GM10266 (cell line): ENCODE results near the gene ANKH.
"Not testable (repeated sequence)": the region's sequence is repeated elsewhere in the genome, so short reads cannot be mapped to it uniquely, and the experiment has no call there.

Experiments used
- DNase-seq: peaks from one replicate; pipeline ENCODE4 v3.0.0; 2012; ENCODE audit errors: extremely low spot score
- CTCF ChIP-seq: IDR thresholded peaks from 2 replicates; pipeline ENCODE4 v1.5.1; 2012; ENCODE audit warnings: mild to moderate bottlenecking, low read depth; ENCODE audit not compliant: control insufficient read depth, insufficient read depth; ENCODE audit errors: missing control alignments

The ANKH gene

DNA sequence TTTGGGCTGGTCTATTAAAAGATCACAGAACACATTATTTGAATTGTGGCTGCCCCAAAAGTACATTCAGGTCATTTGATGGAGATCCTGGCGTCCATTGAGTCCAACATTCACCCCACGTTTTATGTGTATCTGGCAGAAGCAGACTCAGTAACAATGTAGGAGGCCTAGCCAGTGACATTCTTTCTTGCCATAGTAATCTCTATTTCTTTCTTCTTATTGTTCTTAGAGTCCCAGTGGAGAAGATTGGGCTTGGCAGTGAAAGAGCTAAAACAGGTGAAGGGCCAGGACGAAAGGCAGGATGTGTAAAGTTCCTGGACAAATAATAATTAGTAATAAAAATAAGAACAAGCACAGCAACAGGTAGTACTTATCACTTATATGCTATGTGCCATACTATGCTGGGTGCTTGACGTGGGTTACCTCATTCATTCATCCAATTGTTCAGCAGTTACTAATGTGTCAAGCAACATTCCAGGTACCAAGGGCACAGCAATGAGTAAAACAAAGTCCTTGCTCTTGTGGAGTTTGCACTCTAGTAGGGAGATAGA is 12.6 kb upstream of the ANKH start:
- no peak for TF ChIP-seq CTCF
- DNase-seq: no peak

DNA sequence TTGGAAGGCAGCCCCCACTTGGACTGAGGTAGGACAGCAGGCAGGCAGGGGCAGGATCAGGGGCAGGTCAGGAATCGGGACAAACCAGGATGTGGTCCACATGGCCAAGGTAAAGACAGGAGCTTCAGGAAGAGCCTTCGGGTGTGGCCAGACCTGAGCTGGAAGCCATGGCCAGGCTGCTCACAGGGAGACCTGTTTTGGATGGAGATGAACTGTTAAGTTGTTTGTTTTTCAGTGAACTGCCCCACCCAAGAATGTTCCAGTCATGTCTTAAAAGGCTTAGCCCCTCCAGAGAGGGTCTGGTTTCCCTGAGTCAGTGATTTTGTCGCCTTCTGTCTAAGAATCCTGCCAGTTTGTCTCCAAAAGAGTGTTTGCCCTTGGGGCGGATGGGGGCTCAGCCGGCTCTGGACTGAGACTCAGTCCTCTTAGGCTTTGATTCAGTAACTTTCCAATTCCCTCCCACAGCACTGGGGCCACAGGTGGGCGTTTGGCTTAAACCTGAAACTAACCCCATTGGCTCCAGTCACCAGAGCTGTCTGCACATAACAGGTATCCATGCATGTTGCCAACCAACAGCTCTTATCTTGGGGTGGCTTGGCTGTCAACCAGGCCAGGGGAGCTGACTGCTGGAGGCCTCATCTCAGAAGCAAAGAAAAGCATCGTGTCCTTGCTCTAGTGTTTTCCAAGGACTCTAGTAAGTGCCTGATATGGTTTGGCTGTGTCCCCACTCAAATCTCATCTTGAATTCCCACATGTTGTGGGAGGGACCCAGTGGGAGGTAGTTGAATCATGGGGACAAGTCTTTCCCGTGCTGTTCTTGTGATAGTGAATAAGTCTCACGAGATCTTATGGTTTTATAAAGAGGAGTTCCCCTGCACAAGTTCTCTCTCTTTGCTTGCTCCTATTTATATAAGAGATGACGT is 11.3 kb upstream of the ANKH start:
- no peak for TF ChIP-seq CTCF
- DNase-seq: no peak

- TF ChIP-seq CTCF: no peak
- DNase-seq: no peak
Measured at GRCh38 chr5:14881826-14882225, 10.2 kb upstream of the ANKH start.

- DNase-seq: no peak
- TF ChIP-seq CTCF: no peak
Measured at GRCh38 chr5:14880688-14881087, 9.1 kb upstream of the ANKH start.

GRCh38 chr5:14879937-14880589 is 8.5 kb upstream of the ANKH start:
- TF ChIP-seq CTCF: no peak
- DNase-seq: no peak

DNA sequence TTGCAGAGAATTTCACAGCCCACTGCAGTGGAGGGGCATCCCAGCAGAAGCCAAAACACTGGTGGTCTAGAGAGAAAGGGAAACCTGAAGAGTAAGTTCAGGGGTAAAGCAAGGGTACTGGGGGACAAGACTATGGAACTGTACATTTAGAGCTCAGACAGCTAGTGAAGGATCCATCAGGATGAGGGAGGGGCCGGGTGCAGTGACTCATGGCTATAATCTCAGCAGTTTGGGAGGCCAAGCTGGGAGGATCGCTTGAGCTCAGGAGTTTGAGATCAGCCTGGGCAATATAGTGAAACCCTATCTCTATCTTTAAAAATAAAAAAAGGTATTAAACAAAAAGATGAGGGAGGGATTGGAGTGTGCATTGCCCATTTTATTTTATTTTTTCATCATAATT is 7.8 kb upstream of the ANKH start:
- no peak for DNase-seq
- TF ChIP-seq CTCF: no peak

- DNase-seq: not testable (repeated sequence)
Measured at GRCh38 chr5:14878192-14878591, 6.6 kb upstream of the ANKH start.
